ENCODE data around the gene ATOSA. TPM values are rescaled to one million over a fixed set of nuclear protein-coding genes. Genes with fewer than 3 reads are reported as not detected.
A peak's percentile ranks its signal among the peaks of the same experiment; 100 is the strongest.

Gene ATOSA
- total RNA-seq, 2 experiments from 2014 or later = 19.4 to 21.7 TPM

DNA sequence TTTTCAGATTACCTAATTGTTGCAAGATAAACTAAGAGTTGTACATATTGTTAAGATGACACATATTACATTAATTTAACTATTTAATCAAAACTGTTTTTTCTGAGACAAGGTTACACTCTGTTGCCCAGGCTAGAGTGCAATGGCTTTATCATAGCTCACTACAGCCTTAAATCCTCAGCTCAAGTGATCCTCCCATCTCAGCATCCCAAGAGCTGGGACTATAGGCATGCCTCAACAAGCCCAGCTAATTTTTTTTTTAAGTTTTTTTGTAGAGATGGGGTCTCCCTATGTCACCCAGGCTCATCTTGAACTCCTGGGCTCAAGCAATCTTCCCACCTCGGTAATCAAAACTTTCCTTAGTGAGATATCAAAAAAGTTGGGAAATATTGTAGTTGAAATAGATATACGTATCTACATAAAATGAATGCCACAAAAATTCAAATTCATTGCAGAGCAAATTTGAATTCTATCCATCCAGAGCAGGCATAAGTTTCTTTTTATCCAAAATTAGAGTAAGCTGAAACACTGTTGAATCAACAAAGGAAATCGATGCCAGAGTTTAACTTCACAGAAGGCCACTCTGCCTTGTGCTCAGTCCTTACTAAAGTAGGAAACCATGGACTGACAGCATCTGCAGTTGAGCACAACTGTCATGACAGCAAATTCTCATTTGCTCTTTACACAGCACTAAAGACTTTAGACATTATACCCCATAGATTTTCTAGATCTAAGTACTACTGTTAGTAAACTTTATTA, 15.5 kb downstream of the ATOSA start:
- intact Hi-C loops (cut with micrococcal nuclease) = no loop called here
- H3K9me3 Mint-ChIP-seq = no peaks in the 10 kb centered on the region
- H3K36me3 Mint-ChIP-seq (ENCODE audit: low read depth) = peaks cover 18% of the 10 kb centered on the region
- no peak overlapping the region for H3K4me3 Mint-ChIP-seq
- H3K27me3 Mint-ChIP-seq (ENCODE audit: low read depth) = no peaks in the 10 kb centered on the region
- DNase-seq = no peak
- H3K4me1 Mint-ChIP-seq (ENCODE audit: low read depth) = peaks cover 25% of the 10 kb centered on the region
- CTCF ChIA-PET = interaction anchor here (0.8 kb wide), 1 partner anchor 407 kb away, joined by 3 read pairs; no protein-coding TSS in a partner anchor
- no peak overlapping the region for H3K27ac Mint-ChIP-seq

DNA sequence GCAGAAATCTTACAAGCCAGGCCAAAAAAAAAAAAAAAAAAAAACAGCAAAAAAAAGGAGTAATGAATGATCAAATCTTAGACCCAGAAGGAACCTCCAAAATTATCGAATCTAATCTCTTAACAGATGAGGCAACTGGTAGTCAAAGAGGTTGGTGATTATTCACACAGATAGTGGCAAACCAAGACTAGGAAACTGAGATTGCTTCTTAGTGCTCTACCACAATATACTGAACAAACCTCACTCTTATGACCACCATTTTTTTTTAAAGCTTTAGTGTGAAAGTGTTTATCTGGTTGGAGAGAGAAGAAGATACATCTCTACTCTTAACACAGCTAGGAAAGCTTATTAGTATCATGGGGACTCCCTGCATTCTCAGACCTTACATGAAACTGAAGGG, 17.3 kb downstream of the ATOSA start:
- Mint-ChIP-seq H3K9me3 (no peaks in the 10 kb centered on the region), H3K27me3 (ENCODE audit: low read depth) (no peaks in the 10 kb centered on the region), H3K27ac (no peak overlapping the region), H3K36me3 (ENCODE audit: low read depth) (peaks cover 16% of the 10 kb centered on the region), H3K4me1 (ENCODE audit: low read depth) (peaks cover 24% of the 10 kb centered on the region), H3K4me3 (no peak overlapping the region)
- no peak for DNase-seq
- intact Hi-C loops (cut with micrococcal nuclease) = no loop called here
- CTCF ChIA-PET = interaction anchor here (1.3 kb wide), 1 partner anchor 22 kb away, joined by 3 read pairs; no protein-coding TSS in a partner anchor

DNA sequence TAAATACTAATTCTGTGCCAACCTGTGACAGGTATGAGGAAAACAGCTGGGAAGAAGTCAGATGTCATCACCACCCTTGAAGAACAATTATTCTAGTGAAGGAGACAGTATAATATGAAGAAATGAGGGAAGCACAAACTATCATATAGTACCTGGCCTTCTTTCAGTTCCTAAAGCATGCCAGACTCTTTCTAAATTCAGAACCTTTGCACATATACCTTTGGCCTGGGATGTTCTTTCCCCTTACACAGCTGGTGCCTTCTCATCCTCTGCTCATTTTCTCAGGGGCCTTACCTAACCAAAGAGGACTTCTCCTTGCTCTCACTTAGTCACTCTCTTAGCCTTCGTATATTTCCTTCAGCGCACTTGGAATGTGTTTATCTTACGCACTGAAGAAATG, 19.0 kb downstream of the ATOSA start:
- CTCF ChIA-PET = no interaction called here
- Mint-ChIP-seq H3K4me3 (no peak overlapping the region), H3K36me3 (ENCODE audit: low read depth) (peaks cover 7% of the 10 kb centered on the region), H3K4me1 (ENCODE audit: low read depth) (peaks cover 24% of the 10 kb centered on the region), H3K9me3 (no peaks in the 10 kb centered on the region), H3K27ac (no peak overlapping the region), H3K27me3 (ENCODE audit: low read depth) (no peaks in the 10 kb centered on the region)
- DNase-seq = no peak
- intact Hi-C loops (cut with micrococcal nuclease) = no loop called here

DNA sequence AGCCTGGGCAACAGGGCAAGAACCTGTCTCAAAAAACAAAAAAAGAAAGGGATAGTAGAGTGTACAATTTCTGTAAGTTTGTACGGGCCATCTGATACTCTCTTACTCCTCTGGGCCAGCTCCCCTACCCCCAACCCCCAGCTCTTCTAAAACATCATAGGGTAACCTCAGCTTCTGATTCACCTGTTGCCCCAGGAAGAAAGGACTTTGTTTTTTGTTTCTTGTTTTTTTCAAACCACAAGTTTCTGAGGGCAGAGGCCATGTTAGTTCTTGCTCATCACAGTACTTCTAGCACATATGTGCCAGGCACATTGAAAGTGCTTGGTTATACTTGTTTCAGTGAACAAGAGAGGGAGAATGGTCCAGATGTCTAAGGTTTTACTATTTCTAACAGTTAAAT, 20.2 kb downstream of the ATOSA start:
- Mint-ChIP-seq H3K27me3 (ENCODE audit: low read depth) (no peaks in the 10 kb centered on the region), H3K27ac (no peak overlapping the region), H3K4me3 (no peak overlapping the region), H3K4me1 (ENCODE audit: low read depth) (peaks cover 24% of the 10 kb centered on the region), H3K36me3 (ENCODE audit: low read depth) (peaks cover 7% of the 10 kb centered on the region), H3K9me3 (no peaks in the 10 kb centered on the region)
- intact Hi-C loops (cut with micrococcal nuclease) = loop anchor here (1.0 kb wide), 2 partner anchors 19 to 100 kb away; no protein-coding TSS in a partner anchor
- DNase-seq = peak; percentile 53
- CTCF ChIA-PET = interaction anchor here (0.7 to 1.0 kb wide), 3 partner anchors 27 to 356 kb away, joined by 3 to 4 read pairs (median 3); no protein-coding TSS in a partner anchor

DNA sequence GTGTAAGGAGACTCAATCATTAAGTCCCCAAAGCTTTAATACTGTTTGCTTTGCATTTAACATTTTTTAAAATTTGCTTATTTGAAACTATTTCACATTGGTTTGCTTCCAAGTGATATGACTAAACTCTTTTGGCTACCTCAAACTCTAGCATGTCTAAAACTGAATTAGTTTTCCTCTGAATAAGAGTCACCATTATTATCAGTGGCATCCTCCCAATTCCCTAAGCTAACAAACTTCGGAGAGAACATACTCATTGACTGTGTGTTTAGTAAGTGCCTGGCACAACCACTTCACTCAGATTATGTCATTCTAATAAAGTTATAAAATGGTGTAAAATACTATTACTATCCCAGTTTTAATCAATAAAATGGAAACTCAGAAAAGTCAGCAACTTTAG, 21.9 kb downstream of the ATOSA start:
- DNase-seq = no peak
- Mint-ChIP-seq H3K9me3 (no peaks in the 10 kb centered on the region), H3K36me3 (ENCODE audit: low read depth) (peaks cover 7% of the 10 kb centered on the region), H3K27ac (no peak overlapping the region), H3K4me3 (no peak overlapping the region), H3K27me3 (ENCODE audit: low read depth) (no peaks in the 10 kb centered on the region), H3K4me1 (ENCODE audit: low read depth) (peaks cover 24% of the 10 kb centered on the region)
- intact Hi-C loops (cut with micrococcal nuclease) = no loop called here
- CTCF ChIA-PET = no interaction called here

DNA sequence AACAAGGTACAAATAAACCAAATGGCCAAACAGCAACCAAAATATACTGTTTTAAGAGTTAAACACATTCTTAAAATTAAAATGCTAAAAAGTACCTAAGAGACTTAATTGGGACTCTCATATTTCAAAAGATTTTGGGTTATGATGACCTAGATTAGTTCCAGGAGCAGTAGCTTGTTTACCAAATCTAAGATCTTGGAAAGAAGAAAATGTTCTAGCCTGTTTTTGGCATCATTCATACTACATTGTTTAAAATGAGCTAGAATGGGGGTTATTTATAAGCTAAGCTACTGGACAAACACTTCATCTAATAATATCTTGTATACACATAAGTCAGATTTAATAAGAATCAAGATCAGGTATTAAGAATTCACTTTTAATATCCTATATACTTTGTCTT, 22.8 kb downstream of the ATOSA start:
- CTCF ChIA-PET = interaction anchor here (0.6 to 0.7 kb wide), 2 partner anchors 46 to 290 kb away, joined by 3 read pairs; no protein-coding TSS in a partner anchor
- DNase-seq = no peak
- intact Hi-C loops (cut with micrococcal nuclease) = no loop called here
- no peaks in the 10 kb centered on the region for H3K9me3 Mint-ChIP-seq
- H3K4me3 Mint-ChIP-seq = no peak overlapping the region
- H3K27ac Mint-ChIP-seq = no peak overlapping the region
- peaks cover 18% of the 10 kb centered on the region for H3K4me1 Mint-ChIP-seq (ENCODE audit: low read depth)
- H3K27me3 Mint-ChIP-seq (ENCODE audit: low read depth) = no peaks in the 10 kb centered on the region
- peaks cover 7% of the 10 kb centered on the region for H3K36me3 Mint-ChIP-seq (ENCODE audit: low read depth)

DNA sequence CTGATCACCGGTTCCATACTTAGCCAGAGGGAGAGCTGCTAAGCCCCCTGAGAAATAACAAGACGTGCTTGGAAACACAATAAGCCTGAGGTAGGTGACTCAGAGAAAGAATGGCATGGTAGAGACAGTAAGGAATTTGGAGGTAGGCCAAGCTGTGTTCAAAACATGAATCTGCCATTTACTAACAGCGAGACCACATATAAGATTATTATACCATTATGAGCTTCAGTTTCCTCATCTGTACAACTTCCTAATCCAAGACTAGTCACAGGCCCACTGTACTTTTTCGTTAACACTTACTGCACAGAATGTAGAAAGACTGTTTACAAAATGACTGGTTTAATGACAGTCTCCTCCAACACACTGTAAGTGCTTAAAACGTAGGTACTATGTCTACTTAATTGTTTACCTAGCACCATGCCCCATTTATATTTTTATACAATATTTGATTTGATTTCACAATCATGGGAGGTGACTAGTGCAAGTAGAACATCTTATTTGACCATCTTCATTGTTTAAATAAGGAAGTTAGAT, 25.7 kb downstream of the ATOSA start:
- CTCF ChIA-PET = interaction anchor here (1.2 kb wide), 1 partner anchor 20 kb away, joined by 5 read pairs; no protein-coding TSS in a partner anchor
- H3K36me3 Mint-ChIP-seq (ENCODE audit: low read depth) = peaks cover 4% of the 10 kb centered on the region
- H3K27ac Mint-ChIP-seq = no peak overlapping the region
- no peak for DNase-seq
- no peak overlapping the region for H3K4me3 Mint-ChIP-seq
- H3K9me3 Mint-ChIP-seq = no peaks in the 10 kb centered on the region
- no peaks in the 10 kb centered on the region for H3K27me3 Mint-ChIP-seq (ENCODE audit: low read depth)
- intact Hi-C loops (cut with micrococcal nuclease) = no loop called here
- peaks cover 5% of the 10 kb centered on the region for H3K4me1 Mint-ChIP-seq (ENCODE audit: low read depth)

DNA sequence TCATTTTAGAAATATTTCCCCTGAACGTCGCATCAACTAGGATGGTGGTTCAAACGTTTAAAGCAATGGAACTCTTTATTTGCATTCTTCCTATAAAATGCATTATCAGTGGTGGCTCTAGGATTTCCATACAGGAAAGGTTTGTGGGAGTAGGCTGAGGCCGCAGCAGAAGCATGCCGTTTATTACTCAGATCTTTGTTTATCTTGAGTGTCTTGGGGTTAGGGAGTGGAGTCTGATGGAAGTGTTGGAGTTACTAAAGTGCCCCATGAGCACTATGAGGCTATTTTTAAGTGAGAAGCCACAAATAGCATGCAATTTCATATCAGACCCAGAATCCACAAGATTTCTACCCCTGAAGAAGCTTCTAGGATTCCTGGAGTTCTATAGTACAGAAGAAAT, 26.2 kb downstream of the ATOSA start:
- H3K4me1 Mint-ChIP-seq (ENCODE audit: low read depth) = peaks cover 2% of the 10 kb centered on the region
- H3K27ac Mint-ChIP-seq = no peak overlapping the region
- intact Hi-C loops (cut with micrococcal nuclease) = no loop called here
- no peak for DNase-seq
- H3K36me3 Mint-ChIP-seq (ENCODE audit: low read depth) = no peaks in the 10 kb centered on the region
- no peaks in the 10 kb centered on the region for H3K27me3 Mint-ChIP-seq (ENCODE audit: low read depth)
- H3K4me3 Mint-ChIP-seq = no peak overlapping the region
- H3K9me3 Mint-ChIP-seq = no peaks in the 10 kb centered on the region
- CTCF ChIA-PET = interaction anchor here (1.2 kb wide), 1 partner anchor 21 kb away, joined by 5 read pairs; no protein-coding TSS in a partner anchor

DNA sequence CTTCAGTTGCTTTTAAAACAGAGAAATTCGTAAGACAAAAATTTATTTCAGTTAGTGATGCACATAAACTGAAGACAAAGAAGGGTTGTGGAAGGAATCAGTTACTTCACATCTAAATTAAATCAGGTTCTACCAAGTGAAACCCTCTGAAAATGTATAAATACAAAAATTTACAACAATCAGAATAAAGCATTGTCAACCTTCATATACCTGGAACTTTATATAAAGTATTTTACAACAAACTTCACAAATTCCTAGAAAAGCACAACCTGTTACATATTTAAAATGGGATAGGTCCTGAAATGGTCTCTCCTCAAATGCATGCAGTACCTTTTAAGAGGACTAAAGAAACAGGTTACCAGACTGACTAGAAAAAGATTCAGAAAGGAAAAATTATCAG, 26.9 kb downstream of the ATOSA start:
- Mint-ChIP-seq H3K4me3 (no peak overlapping the region), H3K27me3 (ENCODE audit: low read depth) (no peaks in the 10 kb centered on the region), H3K27ac (no peak overlapping the region), H3K4me1 (ENCODE audit: low read depth) (peaks cover 2% of the 10 kb centered on the region), H3K36me3 (ENCODE audit: low read depth) (no peaks in the 10 kb centered on the region), H3K9me3 (no peaks in the 10 kb centered on the region)
- DNase-seq = no peak
- intact Hi-C loops (cut with micrococcal nuclease) = no loop called here
- CTCF ChIA-PET = interaction anchor here (0.7 to 1.3 kb wide), 2 partner anchors 22 to 26 kb away, joined by 3 to 5 read pairs; no protein-coding TSS in a partner anchor

DNA sequence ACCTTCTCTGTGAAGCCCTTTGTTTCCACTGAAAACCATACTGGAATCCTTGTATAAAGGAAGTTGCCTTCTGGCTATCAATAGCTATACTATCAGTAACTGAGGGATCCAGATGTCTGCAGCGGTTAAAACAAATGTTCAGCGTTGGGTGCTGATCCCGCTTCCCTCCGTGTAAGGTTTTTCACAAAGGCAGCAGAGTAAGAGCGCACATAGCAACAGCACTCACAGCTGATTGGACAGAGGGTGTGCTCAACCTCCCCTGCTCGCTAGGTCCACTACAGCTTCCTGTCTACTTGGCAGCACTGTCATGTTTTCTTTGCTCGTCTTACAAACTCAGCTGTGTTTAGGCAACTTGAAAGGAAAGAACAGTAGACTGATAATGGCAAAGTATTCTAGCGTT, 27.3 kb downstream of the ATOSA start:
- Mint-ChIP-seq H3K27me3 (ENCODE audit: low read depth) (no peaks in the 10 kb centered on the region), H3K4me3 (peak overlapping the region; percentile 38), H3K4me1 (ENCODE audit: low read depth) (peaks cover 2% of the 10 kb centered on the region), H3K27ac (no peak overlapping the region), H3K9me3 (no peaks in the 10 kb centered on the region), H3K36me3 (ENCODE audit: low read depth) (no peaks in the 10 kb centered on the region)
- DNase-seq = peak; percentile 52
- intact Hi-C loops (cut with micrococcal nuclease) = no loop called here
- CTCF ChIA-PET = interaction anchor here (0.7 to 1.3 kb wide), 3 partner anchors 22 to 321 kb away, joined by 3 to 5 read pairs (median 3); no protein-coding TSS in a partner anchor

DNA sequence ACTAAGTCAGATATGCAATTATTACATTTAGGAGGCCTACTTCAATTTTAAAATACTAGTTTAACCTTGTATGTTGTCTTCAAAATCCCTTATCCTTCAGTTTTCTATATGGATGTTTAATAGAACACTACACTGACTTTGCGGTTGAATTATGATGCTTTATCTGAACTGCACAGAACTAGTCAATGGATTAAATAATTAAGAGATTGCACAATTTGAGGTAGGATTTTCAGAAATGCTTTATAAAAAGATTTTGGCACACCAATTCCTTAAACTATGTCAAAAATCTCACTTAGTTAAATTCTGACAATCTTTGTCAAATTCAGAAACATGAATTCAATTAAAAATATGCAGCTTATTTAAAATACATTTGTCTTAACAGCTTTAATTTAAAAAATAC, 28.1 kb downstream of the ATOSA start:
- Mint-ChIP-seq H3K4me1 (ENCODE audit: low read depth) (peaks cover 2% of the 10 kb centered on the region), H3K9me3 (no peaks in the 10 kb centered on the region), H3K4me3 (no peak overlapping the region), H3K27ac (no peak overlapping the region), H3K27me3 (ENCODE audit: low read depth) (no peaks in the 10 kb centered on the region), H3K36me3 (ENCODE audit: low read depth) (no peaks in the 10 kb centered on the region)
- intact Hi-C loops (cut with micrococcal nuclease) = no loop called here
- CTCF ChIA-PET = interaction anchor here (0.7 to 1.3 kb wide), 2 partner anchors 23 to 320 kb away, joined by 3 to 5 read pairs; no protein-coding TSS in a partner anchor
- no peak for DNase-seq

DNA sequence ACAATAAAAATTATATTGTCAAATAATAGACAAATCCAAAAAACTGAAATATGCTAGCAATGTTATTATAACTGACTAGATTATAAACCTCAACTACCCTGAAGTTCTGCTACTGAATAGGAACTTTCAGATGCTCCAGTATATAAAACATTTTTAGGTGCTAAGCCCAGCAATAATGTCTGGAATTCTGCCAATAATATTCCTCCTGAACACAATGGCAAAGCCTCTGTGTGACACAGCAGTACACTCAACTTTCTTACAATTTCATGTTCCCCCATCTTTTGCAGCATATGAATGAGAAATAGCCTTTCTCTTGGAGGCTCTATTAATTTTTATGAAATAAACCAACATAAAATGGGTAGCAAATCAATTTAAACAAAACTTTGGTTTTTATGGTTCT, 29.5 kb downstream of the ATOSA start:
- intact Hi-C loops (cut with micrococcal nuclease) = no loop called here
- Mint-ChIP-seq H3K27me3 (ENCODE audit: low read depth) (no peaks in the 10 kb centered on the region), H3K27ac (no peak overlapping the region), H3K36me3 (ENCODE audit: low read depth) (peaks cover 3% of the 10 kb centered on the region), H3K4me1 (ENCODE audit: low read depth) (peaks cover 2% of the 10 kb centered on the region), H3K4me3 (no peak overlapping the region), H3K9me3 (no peaks in the 10 kb centered on the region)
- CTCF ChIA-PET = no interaction called here
- no peak for DNase-seq

DNA sequence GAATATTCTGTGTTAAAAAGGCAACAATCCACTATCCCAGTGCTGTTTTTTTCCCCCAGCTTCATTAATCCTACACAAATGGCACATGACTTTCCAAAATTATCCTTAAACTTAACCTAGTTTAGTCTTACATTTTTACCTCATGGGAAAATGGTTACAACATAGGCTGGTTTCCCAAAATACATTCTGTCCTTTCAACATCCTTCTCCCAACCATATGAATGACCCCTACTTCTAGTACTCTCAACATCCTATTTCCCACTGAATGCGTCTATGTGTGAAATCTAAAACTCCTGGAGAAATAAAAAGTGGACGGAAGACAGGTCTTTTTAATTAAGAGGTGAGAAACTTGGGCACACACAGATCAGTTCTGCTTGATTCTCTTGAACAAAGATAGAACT, 33.3 kb downstream of the ATOSA start:
- Mint-ChIP-seq H3K4me3 (no peak overlapping the region), H3K27ac (no peak overlapping the region), H3K36me3 (ENCODE audit: low read depth) (peaks cover 5% of the 10 kb centered on the region), H3K9me3 (no peaks in the 10 kb centered on the region), H3K4me1 (ENCODE audit: low read depth) (peaks cover 8% of the 10 kb centered on the region), H3K27me3 (ENCODE audit: low read depth) (no peaks in the 10 kb centered on the region)
- no peak for DNase-seq
- CTCF ChIA-PET = no interaction called here
- intact Hi-C loops (cut with micrococcal nuclease) = no loop called here

All from activated naive CD4-positive, alpha-beta T cell treated with anti-CD3 and anti-CD28 coated beads for 36 hours (primary cell).